MM.1S (cell line): ENCODE data around the gene TYMS.
A peak's percentile ranks its signal among the peaks of the same experiment; 100 is the strongest.

Source experiments
- DNase-seq: peaks from one replicate; pipeline ENCODE4 v3.0.0-alpha.2; 2015
- H2AFZ ChIP-seq: fragments of 300-600 bp; sonication (generic); 2 replicates; pipeline ENCODE4 v1.6.0; 2016; ENCODE audit warnings: antibody characterized with exemption, low read length
- H3F3A ChIP-seq: fragments of 300-600 bp; sonication (generic); 2 replicates; pipeline ENCODE4 v1.6.1; 2016; ENCODE audit warnings: mild to moderate bottlenecking, antibody characterized with exemption, low read length, moderate library complexity, mixed read lengths; ENCODE audit not compliant: insufficient read depth
- H3K27ac ChIP-seq: fragments of 300-600 bp; sonication (generic); 2 replicates; pipeline ENCODE4 v1.5.1; 2016; ENCODE audit warnings: mild to moderate bottlenecking, low read length
- H3K27me3 ChIP-seq: fragments of 300-600 bp; sonication (generic); replicated peaks from 2 replicates; pipeline ENCODE4 v1.6.0; 2016; ENCODE audit warnings: low read length; ENCODE audit not compliant: insufficient read depth
- H3K36me3 ChIP-seq: fragments of 300-600 bp; sonication (generic); replicated peaks from 2 replicates; pipeline ENCODE4 v1.6.1; 2016; ENCODE audit warnings: mild to moderate bottlenecking, low read length, mixed read lengths; ENCODE audit not compliant: insufficient read depth
- H3K4me1 ChIP-seq: fragments of 300-600 bp; sonication (generic); 2 replicates; pipeline ENCODE4 v1.6.1; 2016; ENCODE audit warnings: low read length, mixed read lengths
- H3K4me2 ChIP-seq: fragments of 300-600 bp; sonication (generic); 2 replicates; pipeline ENCODE4 v1.6.0; 2016; ENCODE audit warnings: low read depth, low read length
- H3K4me3 ChIP-seq: fragments of 300-600 bp; sonication (generic); 2 replicates; pipeline ENCODE4 v1.5.1; 2016; ENCODE audit warnings: low read length, mixed read lengths
- H3K79me2 ChIP-seq: fragments of 300-600 bp; sonication (generic); 2 replicates; pipeline ENCODE4 v1.6.1; 2016; ENCODE audit warnings: mixed run types, low read length, mixed read lengths
- H3K9ac ChIP-seq: fragments of 300-600 bp; sonication (generic); 2 replicates; pipeline ENCODE4 v1.6.1; 2016; ENCODE audit warnings: low read length, mixed read lengths
- H3K9me2 ChIP-seq: fragments of 300-600 bp; sonication (generic); replicated peaks from 2 replicates; pipeline ENCODE4 v1.6.1; 2016; ENCODE audit warnings: mild to moderate bottlenecking, low read length, mixed read lengths; ENCODE audit not compliant: insufficient read depth
- H3K9me3 ChIP-seq: fragments of 300-600 bp; sonication (generic); replicated peaks from 2 replicates; pipeline ENCODE4 v1.6.1; 2016; ENCODE audit warnings: mild to moderate bottlenecking, low read length, mixed read lengths; ENCODE audit not compliant: insufficient read depth
- H4K20me1 ChIP-seq: fragments of 300-600 bp; sonication (generic); 2 replicates; pipeline ENCODE4 v1.6.1; 2016; ENCODE audit warnings: mild to moderate bottlenecking, low read length, moderate library complexity, mixed read lengths; ENCODE audit not compliant: insufficient read depth
- EZH2 ChIP-seq: fragments of 300-600 bp; sonication (generic); optimal IDR thresholded peaks from 2 replicates; pipeline ENCODE3; 2017; ENCODE audit warnings: low read depth, mild to moderate bottlenecking, antibody characterized with exemption, low read length, mixed read lengths
- EZH2phosphoT487 ChIP-seq: fragments of 300-600 bp; sonication (generic); IDR thresholded peaks from 2 replicates; pipeline ENCODE4 v1.6.1; 2018; ENCODE audit warnings: antibody characterized with exemption, low read length
- TF ChIP-seq, protein P1 (sequence below): fragments of 300-600 bp; sonication (generic); IDR thresholded peaks from 2 replicates; pipeline ENCODE4 v1.5.1; 2016; ENCODE audit warnings: antibody characterized with exemption, low read length, mixed read lengths

Gene TYMS

DNA sequence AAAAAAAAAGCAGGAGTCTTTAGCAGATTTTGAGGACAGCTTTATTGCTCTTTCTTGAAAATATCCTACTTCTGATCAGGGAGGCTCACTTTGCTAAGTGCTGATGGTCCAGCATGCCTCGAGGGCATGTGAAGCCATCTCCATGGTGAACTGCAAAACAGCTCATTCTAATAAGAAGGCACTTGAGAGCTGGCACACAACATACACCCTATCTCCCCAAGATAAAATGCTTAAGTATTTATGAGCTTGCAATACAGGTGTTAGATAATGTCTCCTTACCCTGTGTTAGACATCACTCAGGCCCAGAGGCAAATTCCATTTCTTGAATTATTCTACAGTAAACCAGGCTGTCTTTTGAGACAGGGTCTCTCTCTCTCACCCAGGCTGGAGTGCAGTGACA, 52.3 kb downstream of the TYMS start:
- no peaks in the 10 kb centered on the region for H4K20me1 ChIP-seq
- peaks cover 16% of the 10 kb centered on the region for H3K79me2 ChIP-seq
- H3K4me1 ChIP-seq: no peaks in the 10 kb centered on the region
- no peaks in the 10 kb centered on the region for H3K27me3 ChIP-seq
- TF ChIP-seq EZH2: no peak
- TF ChIP-seq EZH2phosphoT487: no peak
- TF ChIP-seq, protein P1, sequence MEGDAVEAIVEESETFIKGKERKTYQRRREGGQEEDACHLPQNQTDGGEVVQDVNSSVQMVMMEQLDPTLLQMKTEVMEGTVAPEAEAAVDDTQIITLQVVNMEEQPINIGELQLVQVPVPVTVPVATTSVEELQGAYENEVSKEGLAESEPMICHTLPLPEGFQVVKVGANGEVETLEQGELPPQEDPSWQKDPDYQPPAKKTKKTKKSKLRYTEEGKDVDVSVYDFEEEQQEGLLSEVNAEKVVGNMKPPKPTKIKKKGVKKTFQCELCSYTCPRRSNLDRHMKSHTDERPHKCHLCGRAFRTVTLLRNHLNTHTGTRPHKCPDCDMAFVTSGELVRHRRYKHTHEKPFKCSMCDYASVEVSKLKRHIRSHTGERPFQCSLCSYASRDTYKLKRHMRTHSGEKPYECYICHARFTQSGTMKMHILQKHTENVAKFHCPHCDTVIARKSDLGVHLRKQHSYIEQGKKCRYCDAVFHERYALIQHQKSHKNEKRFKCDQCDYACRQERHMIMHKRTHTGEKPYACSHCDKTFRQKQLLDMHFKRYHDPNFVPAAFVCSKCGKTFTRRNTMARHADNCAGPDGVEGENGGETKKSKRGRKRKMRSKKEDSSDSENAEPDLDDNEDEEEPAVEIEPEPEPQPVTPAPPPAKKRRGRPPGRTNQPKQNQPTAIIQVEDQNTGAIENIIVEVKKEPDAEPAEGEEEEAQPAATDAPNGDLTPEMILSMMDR: no peak
- H3F3A ChIP-seq: no peaks in the 10 kb centered on the region
- no peak overlapping the region for H3K4me3 ChIP-seq
- DNase-seq: no peak
- H3K9me3 ChIP-seq: no peaks in the 10 kb centered on the region
- no peak overlapping the region for H3K9ac ChIP-seq
- no peaks in the 10 kb centered on the region for H3K36me3 ChIP-seq
- no peak overlapping the region for H3K27ac ChIP-seq
- H2AFZ ChIP-seq: no peak overlapping the region
- no peak overlapping the region for H3K4me2 ChIP-seq
- H3K9me2 ChIP-seq: no peaks in the 10 kb centered on the region

DNA sequence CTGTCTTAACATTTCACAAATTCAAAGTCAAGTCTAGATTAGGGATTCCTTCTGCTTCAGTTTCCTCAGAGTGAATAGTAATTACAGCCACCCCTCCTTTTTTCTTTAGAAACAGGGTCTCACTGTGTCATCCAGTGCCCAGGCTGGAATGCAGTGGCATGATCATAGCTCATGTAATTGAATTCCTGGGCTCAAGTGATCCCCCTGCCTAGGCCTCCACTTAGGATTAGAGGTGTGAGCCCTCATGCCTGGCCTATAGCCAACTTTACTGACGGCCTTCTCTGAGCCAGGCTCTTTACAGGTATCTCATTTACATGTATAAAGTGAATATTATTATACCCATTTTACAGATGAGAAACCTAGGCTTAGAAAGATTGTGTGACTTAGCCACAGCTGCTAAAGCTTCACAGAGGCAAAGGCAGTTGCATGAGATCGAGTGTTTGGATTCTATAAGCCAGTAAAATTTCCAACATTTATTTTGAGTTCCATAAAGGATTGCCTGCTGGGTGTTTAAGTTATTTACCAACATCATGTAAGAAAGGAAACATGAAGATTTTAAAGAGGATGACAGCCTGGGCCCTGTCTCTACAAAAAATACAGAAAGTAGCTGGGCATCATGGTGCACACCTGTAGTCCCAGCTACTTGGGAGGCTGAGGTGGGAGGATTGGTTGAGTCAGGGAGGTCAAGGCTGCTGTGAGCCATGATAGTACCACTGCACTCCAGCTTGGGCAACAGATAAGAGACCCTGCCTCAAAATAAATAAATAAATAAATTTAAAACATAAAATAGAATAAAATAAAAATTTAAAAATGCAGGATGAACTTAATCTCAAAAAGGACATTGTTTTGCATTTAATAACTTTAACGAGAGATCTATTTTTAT, 53.2 kb downstream of the TYMS start:
- Histone ChIP-seq H4K20me1 (no peaks in the 10 kb centered on the region), H3K79me2 (peaks cover 16% of the 10 kb centered on the region), H3K36me3 (no peaks in the 10 kb centered on the region), H3F3A (no peaks in the 10 kb centered on the region), H3K27me3 (no peaks in the 10 kb centered on the region), H3K4me1 (no peaks in the 10 kb centered on the region), H3K9me2 (no peaks in the 10 kb centered on the region), H3K4me3 (no peak overlapping the region), H3K4me2 (peak overlapping the region; percentile 98; the same call in 1 of the 2 replicates), H2AFZ (no peak overlapping the region), H3K9me3 (no peaks in the 10 kb centered on the region), H3K27ac (no peak overlapping the region), H3K9ac (peak overlapping the region; percentile 91; the same call in 1 of the 2 replicates)
- TF ChIP-seq EZH2 (no peak), EZH2phosphoT487 (no peak)
- TF ChIP-seq, protein P1: no peak
- no peak for DNase-seq

DNA sequence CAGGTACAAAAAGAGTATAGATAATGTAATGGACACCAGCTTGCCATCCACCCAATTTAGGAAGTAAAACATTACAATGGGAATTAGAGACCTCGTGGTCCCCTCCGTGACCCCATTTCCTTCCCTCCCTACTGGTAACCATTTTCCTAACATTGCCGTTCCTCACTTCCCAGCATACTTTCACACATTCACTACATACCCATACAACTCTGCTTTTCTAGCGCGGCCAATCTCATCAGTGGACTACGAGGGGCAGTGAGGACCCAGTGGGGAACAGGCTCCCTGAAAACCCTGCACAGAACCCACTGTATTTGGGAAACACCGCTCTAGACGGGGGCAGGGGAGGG, 53.8 kb downstream of the TYMS start:
- Histone ChIP-seq H2AFZ (peak overlapping the region; percentile 77), H3K9me2 (no peaks in the 10 kb centered on the region)

More for the DNA sequence above, 53.8 kb downstream of the TYMS start:
- H4K20me1 ChIP-seq: no peaks in the 10 kb centered on the region
- H3K36me3 ChIP-seq: no peaks in the 10 kb centered on the region
- no peaks in the 10 kb centered on the region for H3F3A ChIP-seq
- H3K9me3 ChIP-seq: no peaks in the 10 kb centered on the region
- H3K4me2 ChIP-seq: peak overlapping the region; percentile 98
- no peak for TF ChIP-seq EZH2
- TF ChIP-seq, protein P1: no peak
- no peak for TF ChIP-seq EZH2phosphoT487
- no peaks in the 10 kb centered on the region for H3K27me3 ChIP-seq
- no peak for DNase-seq
- peaks cover 16% of the 10 kb centered on the region for H3K79me2 ChIP-seq
- peak overlapping the region; percentile 62; the same call in 1 of the 2 replicates for H3K27ac ChIP-seq
- H3K4me3 ChIP-seq: peak overlapping the region; percentile 90
- H3K4me1 ChIP-seq: no peaks in the 10 kb centered on the region
- peak overlapping the region; percentile 91 for H3K9ac ChIP-seq
